ENCODE results near the gene SPATS2. TPM values are rescaled to one million over a fixed set of nuclear protein-coding genes. Genes with fewer than 3 reads are reported as not detected.

Gene SPATS2
- total RNA-seq, 1 experiment from 2014 or later, result 43.1 TPM

- no peak overlapping the region for H3K4me3 ChIP-seq (ENCODE audit: low read depth, low read length)
- intact Hi-C loops (cut with micrococcal nuclease; ENCODE audit: unreplicated experiment), result no loop called here
- H3K4me1 ChIP-seq, result no peaks in the 10 kb centered on the region
- no peaks in the 10 kb centered on the region for H3K4me1 Mint-ChIP-seq (ENCODE audit: low read depth, unreplicated experiment)
- BruUV-seq (replicated peaks), result no TSS peak
- ChIA-PET POLR2A (interaction anchor here (0.7 kb wide), 1 partner anchor 57 kb away, joined by 4 read pairs; no protein-coding TSS in a partner anchor), CTCF (interaction anchor here (1.0 kb wide), 1 partner anchor 11 kb away, joined by 3 read pairs; no protein-coding TSS in a partner anchor)
- no peaks in the 10 kb centered on the region for H3K27me3 Mint-ChIP-seq (ENCODE audit: insufficient read depth, unreplicated experiment)
- H3K36me3 ChIP-seq (ENCODE audit: control insufficient read depth, insufficient read depth, low read length), result peaks cover 9% of the 10 kb centered on the region
- peaks cover 66% of the 10 kb centered on the region for H3K36me3 Mint-ChIP-seq (ENCODE audit: insufficient read depth, unreplicated experiment)
- no peak for DNase-seq
- no peaks in the 10 kb centered on the region for H3K9me3 Mint-ChIP-seq (ENCODE audit: unreplicated experiment)
- no peak overlapping the region for H3K27ac Mint-ChIP-seq (ENCODE audit: unreplicated experiment)
- TF ChIP-seq, protein P1, sequence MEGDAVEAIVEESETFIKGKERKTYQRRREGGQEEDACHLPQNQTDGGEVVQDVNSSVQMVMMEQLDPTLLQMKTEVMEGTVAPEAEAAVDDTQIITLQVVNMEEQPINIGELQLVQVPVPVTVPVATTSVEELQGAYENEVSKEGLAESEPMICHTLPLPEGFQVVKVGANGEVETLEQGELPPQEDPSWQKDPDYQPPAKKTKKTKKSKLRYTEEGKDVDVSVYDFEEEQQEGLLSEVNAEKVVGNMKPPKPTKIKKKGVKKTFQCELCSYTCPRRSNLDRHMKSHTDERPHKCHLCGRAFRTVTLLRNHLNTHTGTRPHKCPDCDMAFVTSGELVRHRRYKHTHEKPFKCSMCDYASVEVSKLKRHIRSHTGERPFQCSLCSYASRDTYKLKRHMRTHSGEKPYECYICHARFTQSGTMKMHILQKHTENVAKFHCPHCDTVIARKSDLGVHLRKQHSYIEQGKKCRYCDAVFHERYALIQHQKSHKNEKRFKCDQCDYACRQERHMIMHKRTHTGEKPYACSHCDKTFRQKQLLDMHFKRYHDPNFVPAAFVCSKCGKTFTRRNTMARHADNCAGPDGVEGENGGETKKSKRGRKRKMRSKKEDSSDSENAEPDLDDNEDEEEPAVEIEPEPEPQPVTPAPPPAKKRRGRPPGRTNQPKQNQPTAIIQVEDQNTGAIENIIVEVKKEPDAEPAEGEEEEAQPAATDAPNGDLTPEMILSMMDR (IDR thresholded peaks at IDR 0.05; ENCODE audit: insufficient read depth in 1 of 2, low read depth in 1 of 2, low read length in 1 of 2, severe bottlenecking in 1 of 2, unreplicated experiment in 1 of 2), result no peak
- H3K4me3 Mint-ChIP-seq (ENCODE audit: unreplicated experiment), result no peak overlapping the region
- H3K27me3 ChIP-seq (replicated peaks; ENCODE audit: control insufficient read depth, insufficient read depth, low read length), result no peaks in the 10 kb centered on the region
- H3K9me3 ChIP-seq, result no peaks in the 10 kb centered on the region
Observed at GRCh38 chr12:49564686-49565405, 197.6 kb downstream of the SPATS2 start.

- Histone ChIP-seq H3K36me3 (ENCODE audit: control insufficient read depth, insufficient read depth, low read length) (peaks cover 7% of the 10 kb centered on the region; the same call in 1 of the 2 replicates), H3K4me3 (ENCODE audit: low read depth, low read length) (no peak overlapping the region), H3K9me3 (no peaks in the 10 kb centered on the region), H3K4me1 (no peaks in the 10 kb centered on the region), H3K27me3 (replicated peaks; ENCODE audit: control insufficient read depth, insufficient read depth, low read length) (no peaks in the 10 kb centered on the region)
- Mint-ChIP-seq H3K27me3 (ENCODE audit: insufficient read depth, unreplicated experiment) (no peaks in the 10 kb centered on the region), H3K4me3 (ENCODE audit: unreplicated experiment) (no peak overlapping the region), H3K4me1 (ENCODE audit: low read depth, unreplicated experiment) (no peaks in the 10 kb centered on the region), H3K9me3 (ENCODE audit: unreplicated experiment) (no peaks in the 10 kb centered on the region), H3K27ac (ENCODE audit: unreplicated experiment) (no peak overlapping the region), H3K36me3 (ENCODE audit: insufficient read depth, unreplicated experiment) (peaks cover 61% of the 10 kb centered on the region)
- ChIA-PET CTCF (interaction anchor here (1.0 to 2.2 kb wide), 2 partner anchors 12 kb away, joined by 3 to 11 read pairs; no protein-coding TSS in a partner anchor), POLR2A (no interaction called here)
- BruUV-seq (replicated peaks), result no TSS peak
- no peak for DNase-seq
- TF ChIP-seq, protein P1 (IDR thresholded peaks at IDR 0.05; ENCODE audit: insufficient read depth in 1 of 2, low read depth in 1 of 2, low read length in 1 of 2, severe bottlenecking in 1 of 2, unreplicated experiment in 1 of 2), result no peak
- intact Hi-C loops (cut with micrococcal nuclease; ENCODE audit: unreplicated experiment), result no loop called here
Observed at GRCh38 chr12:49565406-49566265, 198.4 kb downstream of the SPATS2 start.

DNA sequence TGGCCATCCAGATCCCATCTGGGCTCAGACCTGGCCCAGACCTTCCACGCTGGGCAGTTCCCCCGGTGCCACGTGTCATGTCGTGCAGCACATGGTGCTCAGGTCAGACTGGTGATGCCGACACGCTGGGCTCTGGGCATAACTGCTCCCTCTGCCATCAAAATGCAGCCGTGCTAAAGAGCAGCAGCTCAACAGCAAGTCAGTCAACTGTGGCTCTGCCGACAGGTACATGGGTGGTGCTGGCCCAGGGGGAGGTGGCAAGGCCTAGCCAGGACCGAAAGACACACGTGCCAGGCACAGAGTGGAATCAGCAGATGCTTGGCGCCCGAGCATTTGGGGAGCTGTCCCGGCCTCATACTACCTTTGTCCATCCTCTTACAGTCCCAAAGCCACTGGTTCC is 199.1 kb downstream of the SPATS2 start:
- H3K36me3 ChIP-seq (ENCODE audit: control insufficient read depth, insufficient read depth, low read length), result peaks cover 8% of the 10 kb centered on the region; the same call in 1 of the 2 replicates

More for the DNA sequence above, 199.1 kb downstream of the SPATS2 start:
- BruUV-seq (replicated peaks), result no TSS peak
- H3K27me3 Mint-ChIP-seq (ENCODE audit: insufficient read depth, unreplicated experiment), result no peaks in the 10 kb centered on the region
- H3K4me1 Mint-ChIP-seq (ENCODE audit: low read depth, unreplicated experiment), result peaks cover 2% of the 10 kb centered on the region
- Histone ChIP-seq H3K27me3 (replicated peaks; ENCODE audit: control insufficient read depth, insufficient read depth, low read length) (no peaks in the 10 kb centered on the region), H3K4me3 (ENCODE audit: low read depth, low read length) (no peak overlapping the region), H3K4me1 (no peaks in the 10 kb centered on the region), H3K9me3 (no peaks in the 10 kb centered on the region)
- ChIA-PET POLR2A (interaction anchor here (0.7 to 1.1 kb wide), 2 partner anchors 62 to 175 kb away, joined by 3 to 8 read pairs; partner anchors contain the start of gene TMBIM6), CTCF (interaction anchor here (0.7 to 2.2 kb wide), 3 partner anchors 12 to 308 kb away, joined by 4 to 11 read pairs (median 4); no protein-coding TSS in a partner anchor)
- no peak overlapping the region for H3K4me3 Mint-ChIP-seq (ENCODE audit: unreplicated experiment)
- no peak for DNase-seq
- H3K9me3 Mint-ChIP-seq (ENCODE audit: unreplicated experiment), result peaks cover 2% of the 10 kb centered on the region
- TF ChIP-seq, protein P1 (IDR thresholded peaks at IDR 0.05; ENCODE audit: insufficient read depth in 1 of 2, low read depth in 1 of 2, low read length in 1 of 2, severe bottlenecking in 1 of 2, unreplicated experiment in 1 of 2), result no peak
- no peak overlapping the region for H3K27ac Mint-ChIP-seq (ENCODE audit: unreplicated experiment)
- intact Hi-C loops (cut with micrococcal nuclease; ENCODE audit: unreplicated experiment), result no loop called here
- peaks cover 53% of the 10 kb centered on the region for H3K36me3 Mint-ChIP-seq (ENCODE audit: insufficient read depth, unreplicated experiment)
